K562 (cell line): ENCODE measurements around the gene PGRMC2. TPM values are rescaled to one million over a fixed set of nuclear protein-coding genes. Genes with fewer than 3 reads are reported as not detected.
A peak's percentile ranks its signal among the peaks of the same experiment; 100 is the strongest.

Experiments
- ATAC-seq: fragments of 200-7000 bp; cut with Tn5 transposase; 3 replicates; pipeline ENCODE4 v1.9.1; 2020; ENCODE audit warnings: moderate library complexity
- BruUV-seq: library from RNA; stranded (reverse); fragments of 400-500 nt; replicated peaks from 2 replicates; lab custom pipeline; 2021; lab: Mats Ljungman, UMichigan
- CTCF ChIA-PET: fragments of 300-600 bp; formaldehyde crosslinking; extraction: SDS; loops from one replicate; lab custom pipeline; 2021; ENCODE audit warnings: low intra/inter-chr PET ratio; lab: Yijun Ruan, JAX
- POLR2A ChIA-PET: fragments of 300-600, 350-650 bp; sonication (Branson Sonifier 250); formaldehyde crosslinking; extraction: SDS; loops from one replicate; lab custom pipeline; 2021; ENCODE audit warnings: antibody characterized with exemption, inconsistent platforms; lab: Yijun Ruan, JAX
- DNase-seq, 4 experiments: peaks; one replicate each; pipeline versions ENCODE4 v3.0.0 to v3.0.0-alpha.2; 2011 to 2018; ENCODE audit warnings: low spot score in 3 of 4, mixed read lengths in 3 of 4; ENCODE audit errors: extremely low read depth in 1 of 4
- FAIRE-seq: peaks from 2 replicates; lab custom pipeline; 2011; peaks lifted over from hg19 to GRCh38; lab: Jason Lieb, UNC
- H2AFZ ChIP-seq: 2 replicates; pipeline ENCODE4 v1.6.0; 2011; ENCODE audit warnings: low read depth, low read length, control low read depth, inconsistent platforms
- H3K27ac ChIP-seq: fragments of 200-600 bp; 3 replicates; pipeline ENCODE4 v1.8.0; 2011; ENCODE audit warnings: low read depth, mild to moderate bottlenecking, control low read depth, inconsistent platforms, low read length, moderate library complexity, mixed read lengths; ENCODE audit errors: extremely low read depth
- H3K27me3 ChIP-seq, 2 experiments: fragments of 300-600 bp in 1 of 2; 2 replicates in 1 of 2; 3 replicates in 1 of 2; pipeline versions ENCODE4 v1.6.0 to v1.8.0; 2011; ENCODE audit warnings: inconsistent platforms in 2 of 2, low read length in 2 of 2, mild to moderate bottlenecking in 1 of 2, mixed read lengths in 1 of 2, moderate library complexity in 1 of 2; ENCODE audit not compliant: control insufficient read depth in 2 of 2, insufficient read depth in 2 of 2
- H3K36me3 ChIP-seq: fragments of 300-600 bp; 3 replicates; pipeline ENCODE4 v1.8.0; 2011; ENCODE audit warnings: mild to moderate bottlenecking, low read length, inconsistent platforms; ENCODE audit not compliant: control insufficient read depth, insufficient read depth
- H3K4me1 ChIP-seq, 2 experiments: fragments of 200-600 bp in 1 of 2; replicated peaks in 1 of 2; 2 replicates in 1 of 2; 3 replicates in 1 of 2; pipeline versions ENCODE4 v1.5.1 to v1.8.0; 2011; ENCODE audit warnings: inconsistent platforms in 2 of 2, low read length in 2 of 2, mild to moderate bottlenecking in 1 of 2, mixed read lengths in 1 of 2, moderate library complexity in 1 of 2; ENCODE audit not compliant: control insufficient read depth in 2 of 2, insufficient read depth in 2 of 2
- H3K4me2 ChIP-seq: 2 replicates; pipeline ENCODE4 v1.6.1; 2011; ENCODE audit warnings: low read length, control low read depth, inconsistent platforms, mixed read lengths; ENCODE audit not compliant: insufficient read depth
- H3K4me3 ChIP-seq: fragments of 200-600 bp; sonication (generic), shearing (Covaris generic); 2 replicates; pipeline ENCODE4 v1.5.1; 2016; ENCODE audit warnings: control low read depth, inconsistent platforms
- H3K79me2 ChIP-seq: fragments of 200-600 bp; 3 replicates; pipeline ENCODE4 v1.8.0; 2011; ENCODE audit warnings: low read length, inconsistent platforms; ENCODE audit not compliant: control insufficient read depth, insufficient read depth
- H3K9ac ChIP-seq, 2 experiments: 2 replicates each; pipeline versions ENCODE4 v1.6.0 to v1.6.1; 2011; ENCODE audit warnings: low read depth in 2 of 2, low read length in 2 of 2, control low read depth in 1 of 2, inconsistent platforms in 1 of 2, mild to moderate bottlenecking in 1 of 2, mixed read lengths in 1 of 2; ENCODE audit not compliant: insufficient read depth in 1 of 2
- H3K9me1 ChIP-seq: one replicate; pipeline ENCODE4 v1.6.0; 2011; ENCODE audit warnings: inconsistent platforms, mild to moderate bottlenecking, low read length, moderate library complexity; ENCODE audit not compliant: control insufficient read depth, insufficient read depth
- H3K9me3 ChIP-seq: replicated peaks from 2 replicates; pipeline ENCODE4 v1.5.1; 2011; ENCODE audit warnings: low read depth, low read length, inconsistent platforms; ENCODE audit not compliant: control insufficient read depth, insufficient read depth
- H4K20me1 ChIP-seq: replicated peaks from 2 replicates; pipeline ENCODE4 v1.6.1; 2011; ENCODE audit warnings: low read length, inconsistent platforms, mixed read lengths; ENCODE audit not compliant: control insufficient read depth, insufficient read depth
- COPS2 ChIP-seq: fragments of 450-650 bp; conservative IDR thresholded peaks from 2 replicates; pipeline ENCODE4 v1.6.1; 2016; ENCODE audit warnings: mild to moderate bottlenecking, moderate library complexity
- E2F3 ChIP-seq: fragments of 250-450 bp; sonication (Bioruptor Pico); IDR thresholded peaks from 2 replicates; pipeline ENCODE4 v1.4.0; 2020; ENCODE audit warnings: mild to moderate bottlenecking
- ELF4 ChIP-seq: fragments of 450-650 bp; formaldehyde crosslinking; IDR thresholded peaks from 2 replicates; pipeline ENCODE4 v1.4.0; 2022; ENCODE audit warnings: missing genetic modification characterization
- GTF2A2 ChIP-seq: IDR thresholded peaks from 2 replicates; pipeline ENCODE4 v1.6.1; 2016; ENCODE audit warnings: mild to moderate bottlenecking, missing genetic modification characterization, missing compliant biosample characterization
- HMBOX1 ChIP-seq: sonication (generic); IDR thresholded peaks from 2 replicates; pipeline ENCODE4 v1.6.1; 2016
- HNRNPL ChIP-seq: fragments of 200-400 bp; formaldehyde crosslinking; IDR thresholded peaks from 2 replicates; pipeline ENCODE4 v1.6.1; 2017; ENCODE audit warnings: low read depth, mild to moderate bottlenecking, low read length
- MTF1 ChIP-seq: fragments of 250-450 bp; sonication (Bioruptor Pico); IDR thresholded peaks from 2 replicates; pipeline ENCODE4 v1.9.0; 2021; ENCODE audit warnings: moderate library complexity, mild to moderate bottlenecking, inconsistent platforms, borderline replicate concordance
- NCOA6 ChIP-seq: fragments of 450-650 bp; IDR thresholded peaks from 2 replicates; pipeline ENCODE4 v1.6.1; 2017; ENCODE audit warnings: mild to moderate bottlenecking
- NR1H2 ChIP-seq: sonication (generic); formaldehyde crosslinking; IDR thresholded peaks from 2 replicates; pipeline ENCODE4 v1.4.0; 2020; ENCODE audit warnings: mild to moderate bottlenecking, missing genetic modification reagents
- RUNX1 ChIP-seq: sonication (generic); IDR thresholded peaks from 2 replicates; pipeline ENCODE4 v1.6.1; 2016; ENCODE audit warnings: antibody characterized with exemption, low read depth
- XRCC3 ChIP-seq: fragments of 450-650 bp; IDR thresholded peaks from 2 replicates; pipeline ENCODE4 v1.6.1; 2017; ENCODE audit warnings: mild to moderate bottlenecking, moderate library complexity
- ZBTB1 ChIP-seq: sonication (generic); formaldehyde crosslinking; IDR thresholded peaks from 2 replicates; pipeline ENCODE4 v1.8.1; 2023; ENCODE audit warnings: missing genetic modification reagents, low read depth, mild to moderate bottlenecking, borderline replicate concordance
- ZNF165 ChIP-seq: fragments of 250-450 bp; sonication (Bioruptor Pico); IDR thresholded peaks from 2 replicates; pipeline ENCODE4 v1.4.0; 2020; ENCODE audit warnings: borderline replicate concordance
- ZNF280B ChIP-seq: fragments of 250-450 bp; sonication (Bioruptor Pico); IDR thresholded peaks from 2 replicates; pipeline ENCODE4 v1.5.1; 2021; ENCODE audit warnings: mild to moderate bottlenecking
- ZNF551 ChIP-seq: fragments of 250-450 bp; sonication (Bioruptor Pico); IDR thresholded peaks from 2 replicates; pipeline ENCODE4 v1.5.0; 2021; ENCODE audit warnings: mild to moderate bottlenecking, moderate library complexity
- WGBS: fragments of 100-300 bp; shearing (Covaris generic); methylation state at CpG from one replicate; pipeline ENCODE4 v1.1.6; 2016; ENCODE audit warnings: low coverage, mixed read lengths; ENCODE audit not compliant: insufficient coverage; ENCODE audit errors: missing lambda C conversion rate; 5-methylcytosine and 5-hydroxymethylcytosine counted together
- in situ Hi-C: fragments of 300-500 bp; cut with MboI; formaldehyde crosslinking; loops from 4 replicates; pipeline ENCODE4 v1.15.0; 2018; ENCODE audit warnings: inconsistent platforms, mixed read lengths
- intact Hi-C: fragments of 100-400 bp; cut with micrococcal nuclease; formaldehyde crosslinking; loops from 2 replicates; pipeline ENCODE4 v1.14.2; 2022
- polyA plus RNA-seq, 8 experiments: library from polyadenylated mRNA; depleted of rRNA in 4 of 8; stranded (reverse) in 5 of 8; unstranded in 3 of 8; fragments of >200 nt; fragmentation: Nextera tagmentation in 2 of 8; fragmentation: Illumina TruSeq in 1 of 8; extraction: Ambion mirVana in 2 of 8; extraction: Trizol in 1 of 8; gene quantifications; 2 replicates each; pipeline versions ENCODE4 v1.2.1 to v1.2.3, GENCODE V29; 2011 to 2014; ENCODE audit warnings: inconsistent platforms in 1 of 8, missing spikeins in 1 of 8
- total RNA-seq, 7 experiments: library from RNA; depleted of rRNA in 6 of 7; stranded (reverse); fragments of >200 nt in 6 of 7; fragmentation: Illumina TruSeq in 2 of 7; extraction: Trizol in 2 of 7; gene quantifications; 2 replicates each; pipeline versions ENCODE4 v1.2.1 to v1.2.3, GENCODE V29; 2011 to 2021; ENCODE audit warnings: low replicate concordance in 1 of 7

The PGRMC2 gene
- total and polyA plus RNA-seq, 9 of the 15 experiments (the other 6 are each of a cell fraction or from before 2014, with no cell fraction given) = 12.4 to 81.3 (median 22.7) TPM

GRCh38 chr4:128241981-128242380 is 45.6 kb downstream of the PGRMC2 start:
- Histone ChIP-seq H3K27ac (no peak overlapping the region), H3K4me2 (no peak overlapping the region), H3K27me3 (no peaks in the 10 kb centered on the region; a peak in 1 of 5 replicates), H2AFZ (no peak overlapping the region), H3K79me2 (no peaks in the 10 kb centered on the region), H3K36me3 (no peaks in the 10 kb centered on the region), H3K9ac (no peak overlapping the region), H3K4me1 (no peaks in the 10 kb centered on the region; a peak in 1 of 5 replicates), H3K9me1 (no peaks in the 10 kb centered on the region), H4K20me1 (no peaks in the 10 kb centered on the region), H3K4me3 (no peak overlapping the region), H3K9me3 (no peaks in the 10 kb centered on the region)
- DNase-seq = no peak
- in situ Hi-C loops (no loop called here), intact Hi-C loops (no loop called here)
- ChIA-PET CTCF (no interaction called here), POLR2A (interaction anchor here (0.8 kb wide), 1 partner anchor 30 kb away, joined by 3 read pairs; no protein-coding TSS in a partner anchor)
- WGBS = 39% methylated on average over 3 of the region's 3 CpGs
- ATAC-seq = no peak
- TF ChIP-seq ZNF551 (CRISPR knock-in tag) = no peak
- FAIRE-seq = no peak
- no TSS peak for BruUV-seq

GRCh38 chr4:128241425-128241913 is 46.1 kb downstream of the PGRMC2 start:
- ChIA-PET POLR2A (interaction anchor here (0.8 kb wide), 1 partner anchor 31 kb away, joined by 3 read pairs; no protein-coding TSS in a partner anchor), CTCF (no interaction called here)
- H2AFZ ChIP-seq = no peak overlapping the region
- no peak overlapping the region for H3K9ac ChIP-seq
- H3K9me1 ChIP-seq = no peaks in the 10 kb centered on the region
- no peak overlapping the region for H3K4me2 ChIP-seq
- FAIRE-seq (no peak), ATAC-seq (peak; percentile 30; the same call in 2 of the 3 replicates), DNase-seq (no peak)
- H3K27me3 ChIP-seq = no peaks in the 10 kb centered on the region; a peak in 1 of 5 replicates
- no peaks in the 10 kb centered on the region; a peak in 1 of 5 replicates for H3K4me1 ChIP-seq
- H3K27ac ChIP-seq = no peak overlapping the region
- no peaks in the 10 kb centered on the region for H3K36me3 ChIP-seq
- H3K79me2 ChIP-seq = no peaks in the 10 kb centered on the region
- BruUV-seq = no TSS peak
- no peaks in the 10 kb centered on the region for H4K20me1 ChIP-seq
- 14% methylated on average over 3 of the region's 3 CpGs for WGBS
- intact Hi-C loops = no loop called here
- H3K4me3 ChIP-seq = no peak overlapping the region
- in situ Hi-C loops = no loop called here
- H3K9me3 ChIP-seq = no peaks in the 10 kb centered on the region
- TF ChIP-seq GTF2A2 = no peak
- no peak for TF ChIP-seq COPS2
- no peak for TF ChIP-seq ELF4 (CRISPR knock-in tag)
- no peak for TF ChIP-seq RUNX1
- no peak for TF ChIP-seq HMBOX1
- TF ChIP-seq E2F3 (CRISPR knock-in tag) = no peak
- no peak for TF ChIP-seq NR1H2 (CRISPR knock-in tag)
- no peak for TF ChIP-seq ZNF280B (CRISPR knock-in tag)
- no peak for TF ChIP-seq ZBTB1
- no peak for TF ChIP-seq NCOA6
- TF ChIP-seq HNRNPL = no peak
- no peak for TF ChIP-seq ZNF165
- TF ChIP-seq MTF1 (CRISPR knock-in tag) = no peak
- no peak for TF ChIP-seq XRCC3
